Hematopoietic multipotent progenitor cell treated with erythropoietin and hydrocortisone succinate and interleukin-3 and kit ligand, for 6 days (in vitro differentiated cells): ENCODE results near the gene SEC24C.
A peak's percentile ranks its signal among the peaks of the same experiment; 100 is the strongest.
"Not testable (repeated sequence)": the region's sequence is repeated elsewhere in the genome, so short reads cannot be mapped to it uniquely, and the experiment has no call there.

Source experiments
- DNase-seq: peaks from one replicate; pipeline ENCODE4 v3.0.0-alpha.2; 2015

SEC24C gene

GRCh38 chr10:73743905-73744663 lies at the start of gene SEC24C:
SEC24C (plus strand) TSS chr10:73744372; CDS start chr10:73746833, 2,461 bp downstream.
- DNase-seq: peak; percentile 98

- not testable (repeated sequence) for DNase-seq
Measured at GRCh38 chr10:73695302-73695701, 48.9 kb upstream of the SEC24C start.

- not testable (repeated sequence) for DNase-seq
Measured at GRCh38 chr10:73697675-73698159, 46.5 kb upstream of the SEC24C start, which contains the start of gene AGAP5. AGAP5 (minus strand) TSS chr10:73698109; CDS start chr10:73697755, 354 bp downstream.

- DNase-seq: not testable (repeated sequence)
Measured at GRCh38 chr10:73698819-73699218, 45.4 kb upstream of the SEC24C start.

- not testable (repeated sequence) for DNase-seq
Measured at GRCh38 chr10:73703924-73704323, 40.2 kb upstream of the SEC24C start.

- not testable (repeated sequence) for DNase-seq
Measured at GRCh38 chr10:73705506-73706072, 38.6 kb upstream of the SEC24C start.

GRCh38 chr10:73706488-73706887 lies 37.7 kb upstream of the SEC24C start:
- not testable (repeated sequence) for DNase-seq

- DNase-seq: not testable (repeated sequence)
Measured at GRCh38 chr10:73707628-73708027, 36.5 kb upstream of the SEC24C start.

GRCh38 chr10:73708122-73708521 lies 36.0 kb upstream of the SEC24C start:
- not testable (repeated sequence) for DNase-seq

GRCh38 chr10:73711683-73712082 lies 32.5 kb upstream of the SEC24C start:
- DNase-seq: not testable (repeated sequence)

GRCh38 chr10:73713912-73714311 lies 30.3 kb upstream of the SEC24C start:
- not testable (repeated sequence) for DNase-seq

- DNase-seq: not testable (repeated sequence)
Measured at GRCh38 chr10:73714483-73714882, 29.7 kb upstream of the SEC24C start.

- DNase-seq: not testable (repeated sequence)
Measured at GRCh38 chr10:73715179-73716156, 28.7 kb upstream of the SEC24C start.

- DNase-seq: no peak
Measured at GRCh38 chr10:73716251-73716650, 27.9 kb upstream of the SEC24C start.

- peak; percentile 12 for DNase-seq
Measured at GRCh38 chr10:73717556-73717955, 26.6 kb upstream of the SEC24C start.

- DNase-seq: not testable (repeated sequence)
Measured at GRCh38 chr10:73720561-73720960, 23.6 kb upstream of the SEC24C start.

GRCh38 chr10:73723516-73723915 lies 20.7 kb upstream of the SEC24C start:
- DNase-seq: no peak

GRCh38 chr10:73729781-73730152 lies 14.4 kb upstream of the SEC24C start:
- DNase-seq: peak; percentile 7

GRCh38 chr10:73730153-73730906 lies 13.8 kb upstream of the SEC24C start:
- DNase-seq: peak; percentile 92

- DNase-seq: no peak
Measured at GRCh38 chr10:73731588-73732375, 12.4 kb upstream of the SEC24C start.

GRCh38 chr10:73732426-73732825 lies 11.7 kb upstream of the SEC24C start:
- DNase-seq: no peak
